ENCODE measurements around the gene ADRB2. TPM values are rescaled to one million over a fixed set of nuclear protein-coding genes. Genes with fewer than 3 reads are reported as not detected.

Gene ADRB2
- total and polyA plus RNA-seq, 4 donors = 1.2 to 7.6 (median 3.8) TPM

GRCh38 chr5:148798786-148799185, 27.6 kb upstream of the ADRB2 start:
- Histone ChIP-seq H3K9me3 (ENCODE audit: control insufficient read depth in 4 of 4, low read length in 3 of 4) (no peaks in the 10 kb centered on the region), H3K9ac (ENCODE audit: low read depth in 1 of 2, low read length in 2 of 2) (no peak overlapping the region), H3K27me3 (ENCODE audit: control insufficient read depth in 4 of 4, insufficient read depth in 4 of 4, low read length in 3 of 4) (no peaks in the 10 kb centered on the region), H3K36me3 (ENCODE audit: control insufficient read depth in 4 of 4, insufficient read depth in 3 of 4, low read depth in 1 of 4, low read length in 3 of 4) (no peaks in the 10 kb centered on the region), H3K4me3 (ENCODE audit: low read depth in 1 of 3, low read length in 3 of 3) (no peak overlapping the region), H3K27ac (ENCODE audit: low read depth in 1 of 2, low read length in 2 of 2) (no peak overlapping the region), H3K4me1 (ENCODE audit: control insufficient read depth in 4 of 4, insufficient read depth in 4 of 4, low read length in 3 of 4) (peaks cover 5 to 12% (median 7%) of the 10 kb centered on the region in 4 donors)
- DNase-seq (ENCODE audit: low spot score) = no peak
- no peak for TF ChIP-seq ZBTB33 (IDR thresholded peaks at IDR 0.05)
- TF ChIP-seq FOXA1 (IDR thresholded peaks at IDR 0.05) = no peak
- no peak for TF ChIP-seq SP1 (IDR thresholded peaks at IDR 0.05)
- no peak for TF ChIP-seq REST (IDR thresholded peaks at IDR 0.05)
- no peak for TF ChIP-seq YY1 (IDR thresholded peaks at IDR 0.05)
- no peak for TF ChIP-seq FOXA2 (IDR thresholded peaks at IDR 0.05)
- no peak for TF ChIP-seq JUND (IDR thresholded peaks at IDR 0.05)
- TF ChIP-seq EGR1 (IDR thresholded peaks at IDR 0.05; ENCODE audit: low read depth in 2 of 2) = no peak
- 95% methylated on average over 1 of the region's 1 CpG for WGBS

GRCh38 chr5:148799737-148800527, 26.5 kb upstream of the ADRB2 start:
- Histone ChIP-seq H3K27ac (ENCODE audit: low read depth in 1 of 2, low read length in 2 of 2) (no peak overlapping the region), H3K4me1 (ENCODE audit: control insufficient read depth in 4 of 4, insufficient read depth in 4 of 4, low read length in 3 of 4) (peaks cover 5 to 12% (median 7%) of the 10 kb centered on the region in 4 donors), H3K9ac (ENCODE audit: low read depth in 1 of 2, low read length in 2 of 2) (no peak overlapping the region), H3K27me3 (ENCODE audit: control insufficient read depth in 4 of 4, insufficient read depth in 4 of 4, low read length in 3 of 4) (no peaks in the 10 kb centered on the region), H3K4me3 (ENCODE audit: low read depth in 1 of 3, low read length in 3 of 3) (no peak overlapping the region), H3K36me3 (ENCODE audit: control insufficient read depth in 4 of 4, insufficient read depth in 3 of 4, low read depth in 1 of 4, low read length in 3 of 4) (no peaks in the 10 kb centered on the region), H3K9me3 (ENCODE audit: control insufficient read depth in 4 of 4, low read length in 3 of 4) (no peaks in the 10 kb centered on the region)
- WGBS = 89% methylated on average over 9 of the region's 9 CpGs
- no peak for DNase-seq (ENCODE audit: low spot score)
- TF ChIP-seq ATF3 (IDR thresholded peaks at IDR 0.05) (no peak), FOXA1 (IDR thresholded peaks at IDR 0.05) (no peak), GABPA (IDR thresholded peaks at IDR 0.05 in 1 of 2, conservative IDR thresholded peaks at IDR 0.05 in 1 of 2) (no peak), NR2F2 (IDR thresholded peaks at IDR 0.05) (no peak), ZBTB33 (IDR thresholded peaks at IDR 0.05) (no peak), RAD21 (IDR thresholded peaks at IDR 0.05) (no peak), EGR1 (IDR thresholded peaks at IDR 0.05; ENCODE audit: low read depth in 2 of 2) (no peak), FOXA2 (IDR thresholded peaks at IDR 0.05) (no peak), HNF4A (conservative IDR thresholded peaks at IDR 0.05) (no peak), RXRA (IDR thresholded peaks at IDR 0.05) (no peak)

All from liver (tissue), 9 donors.